NCI-H2227 (cell line): ENCODE results near the gene AFAP1L2.
"Not testable (repeated sequence)": the region's sequence is repeated elsewhere in the genome, so short reads cannot be mapped to it uniquely, and the experiment has no call there.

Experiments
- DNase-seq: peaks from one replicate; lab custom pipeline; 2025; ENCODE audit not compliant: unreplicated experiment; lab: John Stamatoyannopoulos, UW

The AFAP1L2 gene

DNA sequence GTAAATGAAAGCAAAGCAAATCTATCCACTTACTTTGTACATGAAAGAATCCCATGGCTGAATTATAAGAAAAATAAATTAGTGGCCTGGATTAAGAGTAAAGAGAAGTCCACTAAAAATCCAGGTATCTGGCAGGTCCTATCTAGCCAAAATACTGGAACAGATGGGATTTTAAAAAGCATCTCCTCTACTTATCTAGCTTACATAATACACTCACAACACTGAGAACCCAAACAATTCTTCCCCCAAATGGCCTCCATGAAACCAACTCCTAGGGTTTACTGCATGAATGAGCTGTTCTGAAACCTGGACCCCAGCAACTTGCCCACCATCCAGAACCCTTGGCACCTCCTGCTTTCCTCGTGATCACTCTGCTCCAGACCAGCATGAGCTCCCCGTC lies 61.3 kb downstream of the AFAP1L2 start:
- DNase-seq = no peak

DNA sequence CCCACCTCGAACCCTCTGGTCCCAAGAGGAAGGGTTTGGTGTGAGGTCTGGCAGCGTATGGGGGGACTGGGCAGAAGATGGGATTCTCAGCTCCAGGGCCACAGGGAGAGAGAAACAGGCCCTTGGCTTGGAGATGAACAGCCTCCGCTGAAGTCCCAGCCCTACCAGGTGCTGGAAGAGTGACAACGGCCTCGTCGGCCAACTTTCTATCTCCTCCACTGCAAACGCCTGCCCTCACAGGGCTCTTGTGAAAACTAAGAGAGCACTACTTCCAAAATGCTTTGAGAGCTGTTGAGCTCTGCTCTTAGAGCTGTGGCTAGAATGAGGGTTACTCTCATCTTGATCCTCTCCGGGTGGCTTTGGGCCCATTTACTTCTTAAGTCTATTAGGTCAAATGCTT lies 63.5 kb downstream of the AFAP1L2 start:
- DNase-seq = no peak

DNA sequence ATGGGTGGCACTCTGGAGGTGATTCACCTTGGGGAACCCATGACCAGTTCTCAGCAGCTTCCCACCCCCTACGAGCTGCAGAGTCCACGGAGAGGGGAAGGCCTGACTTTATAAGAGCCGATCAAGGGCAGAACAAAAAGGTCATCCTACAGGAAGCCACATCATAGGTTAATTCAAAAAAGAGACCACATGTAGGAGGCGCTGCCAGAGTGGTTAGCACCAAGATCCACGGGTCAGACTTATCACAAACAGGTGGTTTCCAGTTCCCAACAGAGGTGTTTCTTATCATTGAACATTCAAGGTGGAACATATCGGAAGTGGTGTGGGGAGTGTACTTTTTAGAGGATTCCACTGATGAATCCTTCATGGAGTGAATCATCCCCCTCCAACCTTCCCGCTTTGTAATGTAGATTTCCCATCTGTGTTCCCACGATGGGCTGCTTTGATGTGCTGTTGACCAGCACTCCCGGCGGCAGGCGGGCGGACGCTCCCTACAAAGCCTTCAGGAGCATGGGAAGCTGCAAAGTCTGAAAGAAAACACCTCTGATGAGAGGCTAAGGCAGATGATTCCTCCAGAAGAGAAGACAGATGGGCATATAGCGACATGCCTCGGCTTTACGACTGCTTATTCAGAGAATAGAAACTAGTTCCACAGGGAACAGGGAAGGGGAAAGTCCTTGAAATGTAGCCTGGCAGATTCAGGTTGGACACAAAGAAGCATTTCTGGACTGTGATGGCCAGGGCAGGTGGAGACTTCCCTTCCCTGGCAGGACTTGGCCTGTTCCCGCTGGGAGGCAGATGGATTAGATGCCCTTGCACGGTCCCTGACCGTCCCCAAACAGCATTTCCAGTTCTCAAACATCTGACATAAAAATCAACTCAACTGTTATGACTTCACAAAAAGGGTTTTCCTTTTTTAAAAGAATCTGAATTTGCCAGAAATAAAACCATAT lies 66.5 kb downstream of the AFAP1L2 start:
- no peak for DNase-seq

GRCh38 chr10:114336823-114337509 lies 67.3 kb downstream of the AFAP1L2 start:
- no peak for DNase-seq

DNA sequence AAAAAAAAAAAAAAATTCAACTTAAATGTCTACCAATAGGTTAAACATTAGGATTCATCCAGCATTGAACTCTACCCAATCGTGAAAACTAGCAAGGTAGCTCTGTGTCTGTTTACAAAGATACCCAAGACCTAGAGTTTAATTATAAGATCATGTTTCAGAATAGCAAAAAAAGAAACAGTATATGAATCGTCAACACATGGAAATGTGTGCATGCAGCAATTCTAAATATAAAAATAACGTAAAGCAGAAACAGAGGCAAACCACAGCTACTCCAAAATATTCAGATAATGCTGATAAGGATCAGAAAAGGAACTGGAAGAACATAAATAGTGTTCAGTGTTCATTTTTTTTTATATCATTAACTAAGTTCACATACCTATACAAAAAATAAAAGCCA lies 68.7 kb downstream of the AFAP1L2 start:
- no peak for DNase-seq

- no peak for DNase-seq
These were observed 70.0 kb downstream of the AFAP1L2 start for GRCh38 chr10:114334301-114334700.

- DNase-seq = not testable (repeated sequence)
These were observed 70.9 kb downstream of the AFAP1L2 start for GRCh38 chr10:114333441-114333840.

GRCh38 chr10:114332301-114333192 lies 71.8 kb downstream of the AFAP1L2 start:
- DNase-seq = no peak

DNA sequence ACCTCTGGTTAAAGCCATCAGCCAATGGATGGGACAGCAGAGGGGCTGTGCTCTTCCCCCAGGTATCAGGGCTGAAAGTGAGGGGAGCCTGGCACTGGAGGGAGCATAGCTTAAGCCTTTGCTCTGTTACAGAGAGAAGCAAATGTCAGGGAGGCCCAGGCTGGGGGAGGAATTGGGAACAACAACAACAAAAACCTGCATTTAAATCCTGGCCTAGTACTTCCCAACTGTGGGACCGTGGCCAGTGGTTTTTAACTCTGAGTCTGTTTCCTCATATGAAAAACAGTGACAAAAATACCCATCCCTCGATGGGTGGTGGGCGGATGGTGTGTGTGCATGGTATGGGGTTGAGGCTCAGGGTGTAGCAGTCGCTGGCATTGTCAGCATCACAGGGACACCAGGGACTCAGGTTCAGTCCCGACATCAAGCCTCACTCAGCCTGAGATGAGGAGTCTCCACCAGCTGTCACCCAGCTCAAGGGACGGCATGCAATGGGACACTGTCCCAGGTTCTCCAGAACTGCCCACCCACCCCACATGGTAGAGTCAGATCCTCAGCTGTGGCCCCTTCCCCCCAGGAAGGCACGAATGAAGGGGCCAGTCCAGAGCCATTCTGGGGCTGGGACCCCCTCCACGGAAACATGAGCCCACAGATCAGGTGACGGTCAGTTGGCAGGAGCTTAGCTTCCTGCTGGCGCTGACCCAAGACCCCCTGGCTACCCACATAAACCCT lies 74.5 kb downstream of the AFAP1L2 start:
- DNase-seq = no peak

- DNase-seq = no peak
These were observed 75.4 kb downstream of the AFAP1L2 start for GRCh38 chr10:114328874-114329273.

DNA sequence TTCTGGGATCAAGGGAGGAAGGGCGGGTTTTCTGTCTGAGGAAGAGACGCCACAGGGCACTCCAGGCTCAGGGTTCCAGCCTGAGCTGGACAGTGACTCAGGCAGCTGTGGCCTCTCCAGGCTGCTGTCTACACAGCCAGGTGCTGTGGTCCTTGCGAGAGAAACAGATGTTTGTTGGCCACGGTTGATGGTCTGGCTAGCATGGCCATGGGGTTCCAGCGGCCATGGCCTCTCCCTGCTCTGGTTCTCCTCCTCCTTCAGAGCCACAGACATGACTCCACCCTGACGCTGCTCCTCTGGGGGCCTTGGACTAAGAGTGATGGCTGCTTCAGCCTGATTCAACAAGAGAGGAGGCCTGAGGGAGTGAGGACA lies 75.9 kb downstream of the AFAP1L2 start:
- no peak for DNase-seq

- no peak for DNase-seq
These were observed 76.5 kb downstream of the AFAP1L2 start for GRCh38 chr10:114327537-114328440.

- DNase-seq = no peak
These were observed 77.5 kb downstream of the AFAP1L2 start for GRCh38 chr10:114326795-114327194.

DNA sequence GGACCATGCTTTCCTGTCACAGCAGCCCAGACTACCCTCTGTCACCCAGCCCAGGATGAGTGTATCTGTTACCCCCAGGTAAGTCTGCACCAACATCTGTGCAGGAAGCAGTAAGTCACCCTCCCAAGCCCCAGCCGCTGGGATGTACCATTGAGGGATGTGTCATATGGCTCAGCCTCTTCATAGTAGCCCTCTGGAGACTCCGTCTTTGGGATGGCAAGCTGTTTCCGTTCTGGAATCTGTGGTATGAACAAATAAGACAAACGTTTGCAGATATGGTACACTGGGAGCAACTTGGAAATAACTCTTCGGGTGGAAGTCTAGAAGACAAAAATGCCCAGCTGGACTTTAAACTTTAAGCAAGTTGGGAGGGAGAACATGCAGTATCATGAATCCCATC lies 81.3 kb downstream of the AFAP1L2 start:
- DNase-seq = no peak

- no peak for DNase-seq
These were observed 82.0 kb downstream of the AFAP1L2 start for GRCh38 chr10:114322344-114322743.

DNA sequence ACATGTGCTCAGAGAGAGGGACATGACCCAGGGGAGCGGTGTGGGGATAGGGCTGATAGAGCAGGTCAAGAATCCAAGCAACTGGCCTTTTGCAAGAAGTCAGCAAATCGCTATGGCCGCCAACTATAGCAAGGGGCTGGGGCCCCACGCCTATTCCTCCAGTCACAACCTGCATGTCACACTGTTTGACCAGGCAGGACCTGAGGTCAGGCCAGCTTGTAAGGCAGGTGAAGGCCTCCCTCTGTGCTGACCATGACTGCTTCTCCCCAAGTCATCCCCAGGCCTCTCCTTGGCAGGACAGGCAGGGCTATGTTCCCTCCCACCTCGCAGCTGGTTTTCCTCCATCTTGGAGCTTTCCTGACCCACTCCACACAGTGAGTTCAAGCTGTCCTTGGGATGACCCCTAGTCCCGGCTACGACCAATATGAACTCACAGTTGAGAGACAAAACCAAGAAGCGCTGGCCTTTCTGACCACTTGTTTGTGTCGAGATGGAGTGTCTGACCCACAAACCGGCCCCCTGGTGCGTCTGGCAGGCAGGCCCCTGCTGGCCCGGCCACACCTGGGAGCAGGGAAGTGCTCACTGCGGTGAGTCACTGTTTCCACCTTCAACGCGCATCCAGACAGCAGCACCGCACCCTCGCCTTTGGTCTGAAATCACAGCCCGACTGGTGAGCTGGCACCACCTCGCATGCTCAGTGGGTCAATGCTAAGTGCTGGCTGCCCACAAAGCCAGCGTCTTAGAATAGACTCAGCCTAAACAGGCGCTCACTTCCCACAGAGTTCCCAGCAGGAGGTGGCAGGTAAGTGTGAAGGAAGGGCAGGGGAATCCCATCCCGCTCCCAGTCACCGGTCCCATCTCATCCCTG lies 83.8 kb downstream of the AFAP1L2 start:
- no peak for DNase-seq

DNA sequence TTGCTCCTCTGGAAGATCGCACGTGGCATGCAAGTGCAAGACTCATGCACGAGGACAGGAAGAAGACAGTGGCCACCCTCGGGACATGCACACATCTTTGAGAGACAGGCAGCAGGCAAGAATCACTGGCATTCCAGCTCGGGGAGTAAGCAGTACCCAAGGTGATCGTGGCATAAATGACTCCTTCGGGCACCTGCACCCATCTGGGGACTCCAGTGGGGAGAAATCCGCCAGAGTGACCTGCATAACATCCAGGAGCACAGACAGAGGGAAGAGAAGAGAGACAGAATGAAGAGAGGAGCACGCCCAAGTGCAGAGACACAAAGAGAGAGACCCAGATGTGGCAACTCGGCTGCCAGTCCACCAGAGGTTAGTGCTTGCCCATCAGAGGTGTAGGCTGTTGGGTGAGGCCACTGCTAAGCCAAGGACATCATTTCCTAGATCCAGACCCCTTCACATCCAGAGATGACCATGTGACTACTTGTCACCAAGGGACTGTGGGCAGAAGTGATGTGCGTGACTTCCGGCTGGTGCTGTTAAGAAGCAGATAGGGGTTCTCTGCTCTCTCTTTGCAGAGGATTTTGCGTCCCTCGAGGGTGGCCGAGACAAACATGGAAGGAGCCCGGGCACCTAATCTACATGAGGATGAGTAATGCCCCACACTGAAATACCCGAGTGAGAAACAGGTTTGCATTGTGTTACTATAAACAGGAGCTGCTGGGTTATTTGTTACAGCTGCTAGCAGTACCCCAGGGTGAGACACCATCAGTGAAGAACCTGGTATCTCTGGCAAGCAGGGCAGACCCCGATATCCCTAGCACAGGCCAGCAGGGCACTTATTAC lies 84.7 kb downstream of the AFAP1L2 start:
- no peak for DNase-seq

- DNase-seq = no peak
These were observed 87.6 kb downstream of the AFAP1L2 start for GRCh38 chr10:114316744-114317143.
